Measurements from ENCODE around the gene MAP3K4. TPM values are rescaled to one million over a fixed set of nuclear protein-coding genes. Genes with fewer than 3 reads are reported as not detected.

MAP3K4 gene
- total RNA-seq, 6 donors from 2014 or later = 23.7 to 52.1 (median 40.5) TPM

GRCh38 chr6:160986851-160987250 lies 4.7 kb upstream of the MAP3K4 start:
- Histone ChIP-seq H3K4me1 (peaks cover 0 to 6% (median 6%) of the 10 kb centered on the region in 4 donors), H3K4me3 (no peak overlapping the region), H3K36me3 (no peaks in the 10 kb centered on the region), H3K27me3 (no peaks in the 10 kb centered on the region), H3K27ac (no peak overlapping the region), H3K9me3 (peaks cover 4 to 11% (median 9%) of the 10 kb centered on the region in 4 donors)
- peak in 1 of 2 donors; percentile 22 for ATAC-seq (ENCODE audit: low FRiP score in 2 of 2)
- 61 to 82% methylated on average over 3 of the region's 3 CpGs for WGBS, 2 donors
- no peak for TF ChIP-seq EP300 (IDR thresholded peaks at IDR 0.05)
- TF ChIP-seq CTCF (IDR thresholded peaks at IDR 0.05) = no peak
- no peak for TF ChIP-seq POLR2AphosphoS5 (IDR thresholded peaks at IDR 0.05)
- no peak for DNase-seq

GRCh38 chr6:160987265-160987664 lies 4.3 kb upstream of the MAP3K4 start:
- Histone ChIP-seq H3K27me3 (no peaks in the 10 kb centered on the region), H3K27ac (no peak overlapping the region), H3K4me3 (no peak overlapping the region), H3K9me3 (peaks cover 4 to 11% (median 9%) of the 10 kb centered on the region in 4 donors), H3K4me1 (peaks cover 0 to 6% (median 6%) of the 10 kb centered on the region in 4 donors), H3K36me3 (no peaks in the 10 kb centered on the region)
- no peak for ATAC-seq (ENCODE audit: low FRiP score in 2 of 2)
- WGBS, 2 donors = 69 to 73% methylated on average over 3 of the region's 3 CpGs
- DNase-seq = no peak
- TF ChIP-seq CTCF (IDR thresholded peaks at IDR 0.05) = no peak
- no peak for TF ChIP-seq POLR2AphosphoS5 (IDR thresholded peaks at IDR 0.05)
- TF ChIP-seq POLR2A (IDR thresholded peaks at IDR 0.05) = no peak
- no peak for TF ChIP-seq EP300 (IDR thresholded peaks at IDR 0.05)

GRCh38 chr6:160990847-160991405 lies 643 bp upstream of the MAP3K4 start:
- Histone ChIP-seq H3K4me1 (peaks cover 7 to 33% (median 18%) of the 10 kb centered on the region in 4 donors), H3K4me3 (peak overlapping the region; percentile 94 to 100 (median 96)), H3K36me3 (no peaks in the 10 kb centered on the region), H3K9me3 (no peaks in the 10 kb centered on the region), H3K27ac (peak overlapping the region; percentile 92 to 95 (median 94)), H3K27me3 (no peaks in the 10 kb centered on the region)
- 5% methylated on average over 10 of the region's 15 CpGs for WGBS, 2 donors
- ATAC-seq (ENCODE audit: low FRiP score in 2 of 2) (no peak), DNase-seq (no peak)
- no peak for TF ChIP-seq CTCF (IDR thresholded peaks at IDR 0.05)
- TF ChIP-seq POLR2AphosphoS5 (IDR thresholded peaks at IDR 0.05) = no peak

GRCh38 chr6:160992061-160992979 lies 751 bp downstream of the MAP3K4 start:
- H3K9me3 ChIP-seq = no peaks in the 10 kb centered on the region
- TF ChIP-seq EP300 (IDR thresholded peaks at IDR 0.05) (no peak), CTCF (IDR thresholded peaks at IDR 0.05) (peak in 4 of 6 experiments; percentile 28 to 44 (median 40))
- peaks cover 7 to 42% (median 23%) of the 10 kb centered on the region in 4 donors for H3K4me1 ChIP-seq
- WGBS, 2 donors = 0 to 1% methylated on average over 22 to 27 of the region's 47 CpGs
- H3K27me3 ChIP-seq = no peaks in the 10 kb centered on the region
- ATAC-seq (ENCODE audit: low FRiP score in 2 of 2) (peak; percentile 72 to 73), DNase-seq (peak in 1 of 2 donors; percentile 51)
- H3K36me3 ChIP-seq = no peaks in the 10 kb centered on the region
- H3K4me3 ChIP-seq = peak overlapping the region; percentile 94 to 100 (median 96)
- H3K27ac ChIP-seq = peak overlapping the region; percentile 92 to 95 (median 94)
